Motor neuron (in vitro differentiated cells): ENCODE results near the gene KCNJ11. TPM values are rescaled to one million over a fixed set of nuclear protein-coding genes. Genes with fewer than 3 reads are reported as not detected.

Source experiments
- ATAC-seq, 8 experiments: fragments of 200-7000 bp; cut with Tn5 transposase; replicated peaks in 6 of 8; 2 replicates each; pipeline ENCODE4 v1.8.0; 2021; ENCODE audit warnings: mild to moderate bottlenecking in 8 of 8, moderate library complexity in 8 of 8
- H3K27ac ChIP-seq, 2 donors: fragments of 250-450 bp; sonication (Bioruptor Pico); 2 replicates each; pipeline ENCODE4 v1.9.0; 2021; ENCODE audit warnings: antibody characterized with exemption in 2 of 2, mild to moderate bottlenecking in 2 of 2, moderate library complexity in 1 of 2
- H3K4me1 ChIP-seq, 2 donors: fragments of 250-450 bp; sonication (Bioruptor Pico); replicated peaks in 1 of 2; 2 replicates each; pipeline ENCODE4 v1.6.1; 2021; ENCODE audit warnings: antibody characterized with exemption in 2 of 2, mild to moderate bottlenecking in 2 of 2, moderate library complexity in 1 of 2
- H3K4me3 ChIP-seq, 5 donors: fragments of 250-450 bp; sonication (Bioruptor Pico); 2 replicates each; pipeline ENCODE4 v1.9.0; 2021; ENCODE audit warnings: antibody characterized with exemption in 5 of 5, mild to moderate bottlenecking in 5 of 5, moderate library complexity in 4 of 5
- WGBS, 10 experiments: fragments of 450-650 bp; shearing (Covaris generic); methylation state at CpG; one replicate each; pipeline ENCODE4 v1.0.0; 2022; 5-methylcytosine and 5-hydroxymethylcytosine counted together
- in situ Hi-C, 9 experiments: fragments of 400-800 bp; cut with MboI; loops; one replicate each; pipeline ENCODE4 v1.15.0; 2021; ENCODE audit warnings: low sequenced_read_pairs in 9 of 9, low pct_unique_long_range_greater_than_20kb in 2 of 9; ENCODE audit not compliant: unreplicated experiment in 9 of 9
- total RNA-seq, 8 experiments: library from RNA; unstranded; fragments of 300-600 nt; gene quantifications; 2 replicates each; pipeline versions ENCODE4 v1.2.3 to v1.2.4, GENCODE V29; 2022

Gene KCNJ11
- total RNA-seq, 8 experiments from 2014 or later = 0.15 to 4.1 (median 2.1) TPM; not detected in 1

DNA sequence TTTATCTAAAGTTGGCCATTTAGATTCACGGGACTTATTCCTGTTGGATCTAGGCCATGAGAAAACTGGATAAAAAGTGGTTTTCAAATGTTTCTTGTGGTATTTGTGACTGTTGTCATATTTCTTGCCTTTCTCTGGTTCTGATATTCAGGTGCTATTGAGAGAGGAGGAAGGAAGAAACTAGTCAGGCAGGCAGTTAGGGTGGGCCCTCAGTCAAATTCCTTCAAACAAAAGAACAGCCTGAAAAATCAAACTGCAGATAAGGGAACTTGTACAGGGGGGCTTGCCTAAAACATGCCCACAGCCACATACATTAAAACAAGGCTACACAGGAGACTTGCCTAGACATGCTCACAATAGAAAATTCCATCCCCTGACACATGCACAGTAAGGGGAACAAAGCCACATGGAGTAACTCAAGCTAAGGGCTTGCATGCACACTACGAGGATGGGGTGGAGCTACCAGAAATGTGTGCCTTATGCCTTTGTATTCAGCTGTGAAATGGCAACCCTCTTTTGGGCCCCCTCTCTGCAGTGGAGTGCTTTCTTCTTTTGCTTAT lies 18.7 kb downstream of the KCNJ11 start:
- no peak for ATAC-seq
- WGBS, 10 experiments = 61 to 100% (median 89%) methylated on average over 1 to 2 of the region's 2 CpGs; no CpG with 5 or more reads in 1 of the 10 experiments
- Histone ChIP-seq H3K27ac (no peak overlapping the region), H3K4me3 (no peak overlapping the region), H3K4me1 (no peaks in the 10 kb centered on the region)
- in situ Hi-C loops = loop anchor here in 1 of 9 experiments (25.0 kb wide), 1 partner anchor 143 kb away; no protein-coding TSS in a partner anchor

GRCh38 chr11:17369094-17369493 lies 19.4 kb downstream of the KCNJ11 start:
- no peak for ATAC-seq
- Histone ChIP-seq H3K27ac (no peak overlapping the region), H3K4me1 (no peaks in the 10 kb centered on the region), H3K4me3 (no peak overlapping the region)
- in situ Hi-C loops = loop anchor here in 1 of 9 experiments (25.0 kb wide), 1 partner anchor 143 kb away; no protein-coding TSS in a partner anchor

GRCh38 chr11:17368551-17368950 lies 19.9 kb downstream of the KCNJ11 start:
- H3K4me3 ChIP-seq = no peak overlapping the region
- WGBS, 10 experiments = 63 to 100% (median 90%) methylated on average over 1 to 3 of the region's 3 CpGs; no CpG with 5 or more reads in 7 of the 10 experiments
- ATAC-seq = no peak
- H3K27ac ChIP-seq = no peak overlapping the region
- in situ Hi-C loops = loop anchor here in 1 of 9 experiments (25.0 kb wide), 1 partner anchor 144 kb away; no protein-coding TSS in a partner anchor
- no peaks in the 10 kb centered on the region for H3K4me1 ChIP-seq

DNA sequence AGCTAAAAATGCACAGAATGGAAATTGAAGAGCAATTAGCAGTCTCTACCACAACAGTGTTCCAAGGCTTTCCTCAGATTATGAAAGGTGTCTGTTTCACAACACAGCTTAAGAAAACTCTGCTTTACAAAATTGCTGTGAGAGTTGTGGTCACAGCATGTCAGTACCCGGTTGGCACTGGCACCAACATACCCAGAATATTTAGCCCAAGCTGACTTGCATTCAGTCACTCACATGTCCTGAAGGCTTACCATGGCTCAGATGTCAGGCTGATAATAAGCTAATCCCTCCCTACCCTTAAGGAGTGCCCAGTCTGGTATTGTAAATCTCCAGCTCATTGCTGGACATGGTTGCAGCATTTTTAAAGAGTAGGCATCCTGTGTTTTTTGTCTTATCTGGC lies 22.0 kb downstream of the KCNJ11 start:
- in situ Hi-C loops = loop anchor here in 1 of 9 experiments (25.0 kb wide), 1 partner anchor 146 kb away; no protein-coding TSS in a partner anchor
- WGBS, 10 experiments = 43 to 100% (median 92%) methylated on average over 1 of the region's 1 CpG; no CpG with 5 or more reads in 6 of the 10 experiments
- H3K4me1 ChIP-seq = no peaks in the 10 kb centered on the region
- no peak overlapping the region for H3K4me3 ChIP-seq
- ATAC-seq = peak in 2 of 8 experiments; percentile 20 to 52
- H3K27ac ChIP-seq = no peak overlapping the region

DNA sequence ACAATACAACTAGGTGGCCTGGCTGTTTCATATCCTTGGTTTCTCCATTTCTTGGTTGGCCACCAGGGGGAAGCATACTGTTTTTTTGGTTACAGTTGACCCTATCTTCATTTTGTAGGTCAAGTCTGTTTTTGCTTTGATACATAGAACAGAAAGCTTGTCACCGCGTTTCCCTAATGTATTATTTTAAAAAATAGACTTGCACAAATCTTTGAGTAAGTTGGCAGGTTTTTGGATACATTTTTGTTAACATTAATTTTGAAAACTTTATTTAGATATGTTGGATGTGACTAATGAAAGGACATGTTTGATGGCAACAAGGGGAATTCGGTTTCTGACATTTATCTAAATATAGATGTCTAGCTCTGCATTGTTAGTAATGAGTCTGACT lies 33.9 kb downstream of the KCNJ11 start:
- Histone ChIP-seq H3K27ac (no peak overlapping the region), H3K4me3 (peak overlapping the region; percentile 57 to 83 (median 62)), H3K4me1 (peaks cover 2 to 4% of the 10 kb centered on the region in 2 donors)
- 21 to 89% (median 54%) methylated on average over 1 to 3 of the region's 3 CpGs for WGBS, 10 experiments
- in situ Hi-C loops = loop anchor here in 1 of 9 experiments (25.0 kb wide), 1 partner anchor 158 kb away; no protein-coding TSS in a partner anchor
- no peak for ATAC-seq

DNA sequence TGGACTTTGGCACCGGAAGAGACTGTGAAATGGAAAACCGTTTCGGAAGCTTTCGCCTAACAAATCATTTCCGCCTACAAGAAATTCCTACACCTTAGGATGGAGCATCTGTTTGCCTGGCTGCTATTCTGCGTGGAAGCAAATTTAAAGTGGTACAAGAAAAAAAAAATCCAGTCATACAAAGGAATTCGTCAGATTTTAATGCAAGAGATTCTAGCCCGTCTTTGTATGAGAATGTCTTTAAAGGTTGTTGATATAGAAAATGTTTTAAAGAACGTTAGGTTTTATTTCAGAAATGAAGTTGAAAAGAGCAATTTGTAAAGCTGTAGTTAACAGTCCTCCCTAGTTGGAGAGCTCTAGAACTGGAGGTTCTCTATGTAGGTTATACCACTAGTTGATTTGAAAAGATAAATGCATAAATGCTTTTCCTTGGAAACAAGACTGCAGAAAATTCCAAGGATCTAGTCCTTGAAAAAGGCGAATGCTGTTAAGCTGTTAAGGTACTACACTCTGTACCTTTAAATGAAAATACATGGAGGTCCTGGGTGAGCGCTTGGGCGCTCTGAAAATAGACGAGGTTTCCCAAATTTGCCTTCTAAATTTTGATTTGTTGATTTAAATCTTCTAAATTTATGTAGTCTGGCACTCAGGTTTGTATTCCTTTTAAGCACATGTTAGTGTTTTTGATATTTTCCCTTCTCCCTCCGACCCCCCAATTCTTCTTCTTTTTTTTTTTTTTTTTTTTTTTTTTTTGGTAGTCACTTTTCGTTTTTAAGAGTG lies 34.4 kb downstream of the KCNJ11 start:
- Histone ChIP-seq H3K4me3 (peak overlapping the region; percentile 57 to 83 (median 62)), H3K4me1 (peaks cover 2 to 4% of the 10 kb centered on the region in 2 donors), H3K27ac (peak overlapping the region; percentile 57 to 62)
- no peak for ATAC-seq
- in situ Hi-C loops = loop anchor here in 1 of 9 experiments (25.0 kb wide), 1 partner anchor 158 kb away; no protein-coding TSS in a partner anchor
- 0 to 23% (median 9%) methylated on average over 6 to 14 of the region's 15 CpGs for WGBS, 10 experiments

DNA sequence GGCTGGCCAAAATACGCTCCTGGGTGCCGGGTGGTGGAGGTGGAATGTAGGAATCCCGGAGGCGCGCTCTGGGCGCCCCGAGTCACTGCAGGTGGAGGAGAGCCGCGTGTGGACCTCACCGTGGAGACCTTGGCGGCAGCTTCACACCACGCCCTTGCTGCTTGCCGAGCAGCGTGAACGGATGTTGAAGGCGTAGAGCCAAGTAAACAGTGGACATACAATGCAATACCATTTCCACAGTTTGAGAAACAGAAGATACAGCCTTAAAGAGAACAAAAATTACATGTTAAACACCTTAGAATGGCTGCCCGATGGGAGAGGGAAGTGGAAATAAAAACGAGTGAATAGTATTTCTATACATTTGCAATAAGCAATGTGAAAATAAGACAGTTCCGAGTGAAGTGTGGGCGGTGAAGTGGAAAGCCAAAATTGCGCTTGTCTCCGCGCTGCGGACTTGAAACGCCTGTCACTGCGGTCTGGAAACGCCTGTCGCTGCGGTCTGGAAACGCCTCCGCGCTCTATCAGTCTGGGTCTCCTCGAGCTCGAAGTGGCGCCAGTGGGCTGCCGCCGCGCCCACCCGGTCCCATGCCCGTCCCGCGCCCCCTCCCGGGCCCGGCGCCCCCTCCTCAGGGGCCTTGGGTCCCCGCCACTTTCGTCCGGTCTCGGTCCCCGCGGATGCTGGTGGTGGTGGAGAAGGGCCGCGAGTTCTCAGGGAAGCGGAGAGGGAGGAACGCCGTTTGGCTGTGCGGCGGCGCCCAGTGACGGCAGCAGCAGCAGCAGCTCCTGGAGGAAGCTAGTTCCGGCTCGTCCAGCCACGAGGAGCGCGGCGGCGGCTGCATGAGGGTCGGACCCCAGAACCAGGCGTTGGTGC lies 35.3 kb downstream of the KCNJ11 start:
- H3K27ac ChIP-seq = peak overlapping the region; percentile 57 to 62
- peak; percentile 50 to 77 (median 58) for ATAC-seq
- in situ Hi-C loops = loop anchor here in 1 of 9 experiments (25.0 kb wide), 1 partner anchor 159 kb away; no protein-coding TSS in a partner anchor
- WGBS, 10 experiments = 0 to 3% (median 0%) methylated on average over 1 to 26 of the region's 69 CpGs; no CpG with 5 or more reads in 1 of the 10 experiments
- peaks cover 2 to 4% of the 10 kb centered on the region in 2 donors for H3K4me1 ChIP-seq
- peak overlapping the region; percentile 57 to 83 (median 62) for H3K4me3 ChIP-seq

GRCh38 chr11:17351510-17352176 lies 36.8 kb downstream of the KCNJ11 start, which contains the start of gene NCR3LG1:
Gene NCR3LG1 (plus strand): TSS chr11:17351800. CDS start chr11:17351970, 170 bp downstream.
- 0 to 1% (median 1%) methylated on average over 1 to 25 of the region's 61 CpGs; no CpG with 5 or more reads in 5 of the 10 experiments for WGBS, 10 experiments
- Histone ChIP-seq H3K27ac (peak within 1 kb of the TSS; percentile 56 to 85), H3K4me3 (peak within 1 kb of the TSS; percentile 57 to 83 (median 62)), H3K4me1 (peaks cover 2 to 4% of the 10 kb centered on the region in 2 donors)
- ATAC-seq = peak; percentile 59 to 80 (median 74)
- in situ Hi-C loops = loop anchor here in 1 of 9 experiments (25.0 kb wide), 1 partner anchor 161 kb away; no protein-coding TSS in a partner anchor

GRCh38 chr11:17351172-17351509 lies 37.3 kb downstream of the KCNJ11 start:
- H3K4me3 ChIP-seq = peak overlapping the region; percentile 57 to 83 (median 62)
- ATAC-seq = no peak
- in situ Hi-C loops = loop anchor here in 1 of 9 experiments (25.0 kb wide), 1 partner anchor 161 kb away; no protein-coding TSS in a partner anchor
- WGBS, 10 experiments = 7 to 65% (median 28%) methylated on average over 2 to 11 of the region's 12 CpGs; no CpG with 5 or more reads in 1 of the 10 experiments
- peaks cover 2 to 4% of the 10 kb centered on the region in 2 donors for H3K4me1 ChIP-seq
- H3K27ac ChIP-seq = peak overlapping the region in 1 of 2 donors; percentile 85

DNA sequence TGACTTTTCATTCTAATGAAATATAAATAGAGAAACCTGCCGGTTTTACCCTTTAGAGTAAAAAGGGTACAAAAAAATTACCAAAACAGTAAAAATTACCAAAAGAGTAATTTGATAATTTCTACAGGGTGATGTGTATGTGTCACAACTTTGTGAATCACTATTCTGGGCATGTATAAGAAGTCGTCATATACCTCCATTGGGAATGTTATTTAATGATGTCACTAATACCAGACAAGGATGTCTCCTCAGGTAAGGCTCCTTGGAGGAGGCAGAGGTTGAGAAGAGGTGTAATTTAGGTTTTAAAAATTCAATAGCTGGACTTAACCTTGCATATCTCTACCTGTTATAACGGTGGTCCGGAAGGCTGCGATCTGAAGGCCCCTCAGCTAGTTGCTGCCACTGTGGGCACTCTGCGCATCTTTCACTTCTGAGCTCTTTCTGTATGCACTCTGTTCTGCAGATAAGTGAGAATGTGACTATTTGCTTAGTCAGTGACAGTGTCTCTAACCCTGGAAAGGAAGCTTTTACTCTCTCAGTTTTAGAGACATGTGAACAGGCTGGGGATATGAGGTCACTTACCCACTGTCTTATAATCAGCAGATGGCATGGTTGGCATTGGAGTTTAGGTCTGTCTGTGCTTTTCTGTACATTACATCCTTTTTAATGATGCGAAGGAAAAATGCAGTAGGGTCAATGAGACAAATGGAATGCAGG lies 37.8 kb downstream of the KCNJ11 start:
- no peak for ATAC-seq

DNA sequence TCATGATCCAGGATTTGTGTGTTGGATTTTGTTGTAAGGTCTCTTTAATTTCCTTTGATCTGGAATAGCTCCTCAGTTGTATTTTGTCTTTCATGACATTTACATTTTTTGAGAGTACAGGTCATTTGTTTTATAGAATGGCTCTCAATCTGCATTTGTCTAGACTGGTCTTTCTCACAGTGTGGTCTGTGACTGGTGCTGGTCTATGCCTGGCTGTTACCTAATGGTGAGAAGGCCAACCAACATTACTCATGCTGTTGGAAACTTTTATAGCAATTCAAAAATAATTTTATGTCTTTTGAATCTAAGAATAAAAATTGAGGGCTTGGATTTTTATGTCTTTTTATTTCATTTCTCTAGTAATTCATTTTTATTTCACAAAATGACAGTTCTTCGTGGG lies 40.8 kb downstream of the KCNJ11 start:
- in situ Hi-C loops = no loop called here
- no peak overlapping the region for H3K27ac ChIP-seq
- H3K4me3 ChIP-seq = no peak overlapping the region
- 0 to 60% (median 50%) methylated on average over 1 of the region's 1 CpG; no CpG with 5 or more reads in 1 of the 10 experiments for WGBS, 10 experiments
- no peak for ATAC-seq
- H3K4me1 ChIP-seq = no peaks in the 10 kb centered on the region

More for the DNA sequence above, 37.8 kb downstream of the KCNJ11 start:
- H3K27ac ChIP-seq = no peak overlapping the region
- peak overlapping the region in 4 of 5 donors; percentile 60 to 83 (median 63) for H3K4me3 ChIP-seq
- WGBS, 10 experiments = 69 to 100% (median 91%) methylated on average over 1 to 7 of the region's 7 CpGs
- in situ Hi-C loops = loop anchor here in 1 of 9 experiments (25.0 kb wide), 1 partner anchor 162 kb away; no protein-coding TSS in a partner anchor
- peaks cover 2 to 4% of the 10 kb centered on the region in 2 donors for H3K4me1 ChIP-seq
